Sigmoid colon (tissue), 7 donors: ENCODE data around the gene GCLC. TPM values are rescaled to one million over a fixed set of nuclear protein-coding genes. Genes with fewer than 3 reads are reported as not detected.
"Not testable (repeated sequence)": the region's sequence is repeated elsewhere in the genome, so short reads cannot be mapped to it uniquely, and the experiment has no call there.

ENCODE experiments used
- DNase-seq: peaks from one replicate; pipeline ENCODE4 v3.0.0-alpha.2; 2019
- H3K27ac ChIP-seq, 4 donors: fragments of 200-600 bp; sonication (generic); one replicate each; pipeline ENCODE4 v1.5.1; 2016 to 2019; ENCODE audit warnings: mild to moderate bottlenecking in 1 of 4
- H3K27me3 ChIP-seq, 3 donors: fragments of 200-600 bp; sonication (generic); one replicate each; pipeline ENCODE4 v1.5.1; 2019; ENCODE audit warnings: mild to moderate bottlenecking in 1 of 3
- H3K36me3 ChIP-seq, 4 donors: fragments of 200-600 bp; sonication (generic); one replicate each; pipeline ENCODE4 v1.5.1; 2016 to 2019
- H3K4me1 ChIP-seq, 4 donors: fragments of 200-600 bp; sonication (generic); one replicate each; pipeline ENCODE4 v1.5.1; 2017 to 2019
- H3K4me3 ChIP-seq, 4 donors: fragments of 200-600 bp; sonication (generic); one replicate each; pipeline ENCODE4 v1.5.1; 2017 to 2019; ENCODE audit warnings: mild to moderate bottlenecking in 2 of 4, moderate library complexity in 1 of 4
- H3K9me3 ChIP-seq, 4 donors: fragments of 200-600 bp in 3 of 4; sonication (generic) in 3 of 4; one replicate each; pipeline versions ENCODE4 v1.5.1 to v1.6.1; 2013 to 2019
- CTCF ChIP-seq, 4 experiments: fragments of 450-650 bp in 3 of 4; fragments of 200-600 bp in 1 of 4; IDR thresholded peaks; one replicate each; pipeline ENCODE4 v1.5.1; 2016 to 2019; ENCODE audit warnings: antibody characterized with exemption in 4 of 4, mild to moderate bottlenecking in 3 of 4, moderate library complexity in 2 of 4
- EP300 ChIP-seq, 4 donors: sonication (generic); formaldehyde crosslinking; IDR thresholded peaks; one replicate each; pipeline ENCODE4 v1.6.1; 2017; ENCODE audit warnings: antibody characterized with exemption in 4 of 4
- POLR2A ChIP-seq, 2 donors: fragments of 450-650 bp; IDR thresholded peaks; one replicate each; pipeline ENCODE4 v1.6.1; 2016; ENCODE audit warnings: antibody characterized with exemption in 2 of 2, mild to moderate bottlenecking in 2 of 2, moderate library complexity in 2 of 2
- POLR2AphosphoS5 ChIP-seq, 4 donors: sonication (generic); formaldehyde crosslinking; IDR thresholded peaks; one replicate each; pipeline ENCODE4 v1.6.1; 2017; ENCODE audit warnings: antibody characterized with exemption in 4 of 4
- WGBS, 2 donors: extraction: QIAGEN DNeasy Blood & Tissue Kit; methylation state at CpG; one replicate each; pipeline ENCODE4 v1.1.7; 2013; 5-methylcytosine and 5-hydroxymethylcytosine counted together
- intact Hi-C: fragments of 100-400 bp; cut with DNase I; formaldehyde crosslinking; loops from one replicate; pipeline ENCODE4 v1.15.1; 2023
- polyA plus RNA-seq, 3 donors: library from polyadenylated mRNA; stranded (reverse); fragments of 200-250 nt; gene quantifications; one replicate each; pipeline ENCODE4 v1.2.3, GENCODE V29; 2013
- total RNA-seq, 4 donors: library from RNA; depleted of rRNA; stranded (reverse); fragments of >200 nt; gene quantifications; one replicate each; pipeline ENCODE4 v1.1.0, GENCODE V29; 2016
- donor health status: healthy with polysubstance abuse.
- donor health status: Bipolar disorder and iron deficiency.
- donor health status: healthy.

Gene GCLC
- total and polyA plus RNA-seq, 7 donors: 16.2 to 60.3 (median 53.7) TPM

- Histone ChIP-seq H3K36me3 (no peaks in the 10 kb centered on the region), H3K4me1 (no peaks in the 10 kb centered on the region), H3K9me3 (no peaks in the 10 kb centered on the region), H3K4me3 (no peak overlapping the region), H3K27me3 (no peaks in the 10 kb centered on the region), H3K27ac (no peak overlapping the region)
- TF ChIP-seq POLR2AphosphoS5 (IDR thresholded peaks at IDR 0.05) (no peak), POLR2A (IDR thresholded peaks at IDR 0.05) (no peak), EP300 (IDR thresholded peaks at IDR 0.05) (no peak), CTCF (IDR thresholded peaks at IDR 0.05) (no peak)
- 79 to 93% methylated on average over 2 of the region's 2 CpGs for WGBS, 2 donors
- DNase-seq: no peak
- intact Hi-C loops: no loop called here
These were observed 19.6 kb upstream of the GCLC start for GRCh38 chr6:53564401-53565065.

DNA sequence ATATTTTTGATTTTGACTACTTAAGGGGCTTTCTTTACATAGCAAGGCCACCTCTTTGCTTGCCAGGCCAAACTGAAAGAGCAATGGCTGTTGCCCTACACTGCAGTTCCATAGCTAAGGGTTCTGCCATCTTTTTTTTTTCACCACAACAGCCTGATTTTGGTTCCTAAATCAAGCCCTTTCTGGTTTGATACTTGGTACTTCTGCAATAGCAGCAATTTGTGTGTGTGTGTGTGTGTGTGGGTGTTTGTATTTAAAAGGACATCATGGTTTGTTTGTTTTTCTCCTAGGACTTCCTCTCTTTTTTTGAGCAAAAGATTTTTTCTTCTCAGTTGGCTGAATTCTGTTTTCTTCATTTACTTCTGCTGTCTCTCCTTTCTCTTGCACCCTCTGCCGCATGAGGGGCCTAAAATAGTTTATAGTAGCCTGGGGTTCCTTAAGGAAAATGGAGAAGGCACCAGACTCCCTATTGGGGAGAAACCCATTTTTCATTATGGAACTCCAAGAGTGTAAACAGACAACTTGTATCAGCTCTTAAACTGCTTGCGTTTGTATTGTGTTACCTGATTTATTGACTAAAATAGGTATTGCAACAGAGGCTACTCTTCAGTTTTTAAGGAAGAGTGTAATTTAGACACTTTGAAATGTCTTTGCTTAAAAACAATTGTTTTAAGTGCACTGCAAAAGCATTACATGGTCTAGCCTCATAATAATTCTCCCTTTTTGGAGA is 12.2 kb upstream of the GCLC start:
- no peak overlapping the region for H3K4me3 ChIP-seq
- no peaks in the 10 kb centered on the region for H3K27me3 ChIP-seq
- no peak overlapping the region for H3K27ac ChIP-seq
- TF ChIP-seq CTCF (IDR thresholded peaks at IDR 0.05) (no peak), POLR2A (IDR thresholded peaks at IDR 0.05) (no peak), POLR2AphosphoS5 (IDR thresholded peaks at IDR 0.05) (no peak), EP300 (IDR thresholded peaks at IDR 0.05) (no peak)
- intact Hi-C loops: no loop called here
- no peaks in the 10 kb centered on the region for H3K9me3 ChIP-seq
- WGBS, 2 donors: 94 to 95% methylated on average over 2 of the region's 2 CpGs
- H3K36me3 ChIP-seq: no peaks in the 10 kb centered on the region
- DNase-seq: no peak
- no peaks in the 10 kb centered on the region for H3K4me1 ChIP-seq

- DNase-seq, H3K36me3 ChIP-seq, H3K4me3 ChIP-seq, H3K27me3 ChIP-seq, H3K27ac ChIP-seq, H3K4me1 ChIP-seq, intact Hi-C loops, H3K9me3 ChIP-seq: not testable (repeated sequence)
- WGBS, 2 donors: 90 to 94% methylated on average over 3 of the region's 3 CpGs
These were observed 8.7 kb upstream of the GCLC start for GRCh38 chr6:53553600-53553999.

DNA sequence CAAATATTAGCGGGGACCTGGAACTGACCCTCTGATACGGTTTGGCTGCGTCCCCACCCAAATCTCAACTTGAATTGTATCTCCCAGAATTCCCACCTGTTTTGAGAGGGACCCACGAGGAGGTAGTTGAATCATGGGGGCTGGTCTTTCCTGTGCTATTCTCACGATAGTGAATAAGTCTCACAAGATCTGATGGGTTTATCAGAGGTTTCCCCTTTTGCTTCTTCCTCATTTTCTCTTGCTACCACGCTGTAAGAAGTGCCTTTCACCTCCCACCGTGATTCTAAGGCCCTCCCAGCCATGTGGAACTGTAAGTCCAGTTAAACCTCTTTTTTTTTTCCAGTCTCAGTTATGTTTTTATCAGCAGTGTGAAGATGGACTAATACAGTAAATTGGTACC is 6.8 kb upstream of the GCLC start:
- H3K4me3 ChIP-seq, H3K27ac ChIP-seq, DNase-seq, H3K27me3 ChIP-seq, H3K36me3 ChIP-seq, intact Hi-C loops, H3K9me3 ChIP-seq: not testable (repeated sequence)
- peaks cover 3 to 13% (median 13%) of the 10 kb centered on the region in 4 donors for H3K4me1 ChIP-seq
- WGBS, 2 donors: 69 to 87% methylated on average over 7 of the region's 7 CpGs

- TF ChIP-seq POLR2AphosphoS5 (IDR thresholded peaks at IDR 0.05) (peak; percentile 23 to 87 (median 78)), EP300 (IDR thresholded peaks at IDR 0.05) (peak in 2 of 4 donors; percentile 42 to 45), POLR2A (IDR thresholded peaks at IDR 0.05) (peak; percentile 37 to 48), CTCF (IDR thresholded peaks at IDR 0.05) (no peak)
- intact Hi-C loops: loop anchor here (5.0 kb wide), 4 partner anchors 51 to 551 kb away; partner anchors contain the start of genes ELOVL5 and GSTA4
These were observed 3.1 kb upstream of the GCLC start for GRCh38 chr6:53547811-53548496.

More at GRCh38 chr6:53547811-53548496, 3.1 kb upstream of the GCLC start:
- Histone ChIP-seq H3K36me3 (no peaks in the 10 kb centered on the region), H3K4me1 (peaks cover 5 to 36% (median 27%) of the 10 kb centered on the region in 4 donors), H3K27ac (peak overlapping the region; percentile 80 to 92 (median 90)), H3K27me3 (no peaks in the 10 kb centered on the region), H3K9me3 (no peaks in the 10 kb centered on the region), H3K4me3 (peak overlapping the region; percentile 56 to 63 (median 58))
- peak; percentile 99 for DNase-seq
- 0 to 2% methylated on average over 57 of the region's 57 CpGs for WGBS, 2 donors
